ENCODE measurements around the gene MCM6. TPM values are rescaled to one million over a fixed set of nuclear protein-coding genes. Genes with fewer than 3 reads are reported as not detected.
A peak's percentile ranks its signal among the peaks of the same experiment; 100 is the strongest.

Gene MCM6
- total RNA-seq, 1 donor from 2014 or later = 1.9 TPM

DNA sequence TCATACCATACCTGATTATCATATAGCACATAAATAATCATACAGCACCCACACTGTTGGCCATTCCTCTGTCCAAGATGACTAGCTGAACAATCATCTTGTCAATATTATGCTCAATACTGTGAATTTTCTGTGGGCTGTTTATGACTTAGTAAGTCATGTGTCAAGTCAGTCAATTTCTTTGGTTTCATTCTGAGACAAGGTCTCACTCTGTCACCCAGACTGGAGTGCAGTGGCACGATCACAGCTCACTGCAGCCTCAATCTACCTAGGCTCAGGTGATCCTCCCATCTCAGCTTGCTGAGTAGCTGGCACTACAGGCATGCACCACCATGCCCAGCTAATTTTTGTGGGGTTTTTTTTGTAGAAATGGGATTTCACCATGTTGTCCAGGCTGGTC, 5.7 kb downstream of the MCM6 start:
- ATAC-seq = no peak
- no peak for DNase-seq (ENCODE audit: low spot score)

DNA sequence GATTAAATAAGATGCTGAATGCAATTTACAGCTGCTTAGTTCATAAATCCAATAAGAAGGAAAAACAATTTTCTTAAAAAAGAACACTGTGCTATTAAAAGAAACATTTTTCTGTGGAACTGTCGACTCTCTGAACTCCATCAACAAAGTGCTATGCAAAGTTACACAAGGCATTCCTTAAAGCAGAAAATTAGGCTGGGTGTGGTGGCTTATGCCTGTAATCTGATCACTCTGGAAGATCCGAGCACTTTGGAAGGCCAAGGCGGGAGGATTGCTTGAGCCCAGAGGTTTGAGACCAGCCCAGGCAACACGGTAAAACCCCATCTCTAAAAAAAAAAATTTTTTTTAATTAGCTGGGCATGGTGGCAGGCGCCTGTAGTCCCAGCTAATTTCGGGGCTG, 13.0 kb downstream of the MCM6 start:
- DNase-seq (ENCODE audit: low spot score) (no peak), ATAC-seq (no peak)

DNA sequence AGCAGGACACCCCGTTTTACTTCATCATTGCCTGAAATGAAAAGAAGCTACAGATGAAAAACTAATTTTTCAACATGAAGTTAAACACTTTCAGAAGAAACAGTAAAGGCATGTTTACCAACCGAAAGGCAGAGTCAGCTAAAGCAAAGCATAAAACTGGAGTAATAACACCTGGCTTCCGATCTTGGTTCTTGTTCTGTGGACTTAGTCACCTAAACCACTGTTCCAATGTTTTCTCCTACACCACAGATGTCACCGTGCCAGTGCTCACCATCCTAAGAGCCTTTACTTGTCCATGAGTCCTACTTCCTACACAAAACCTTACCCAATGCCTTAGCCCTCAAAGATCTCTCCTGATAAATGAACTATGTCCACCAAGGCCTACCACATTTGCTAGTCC, 13.5 kb downstream of the MCM6 start:
- DNase-seq (ENCODE audit: low spot score) (no peak), ATAC-seq (no peak)

DNA sequence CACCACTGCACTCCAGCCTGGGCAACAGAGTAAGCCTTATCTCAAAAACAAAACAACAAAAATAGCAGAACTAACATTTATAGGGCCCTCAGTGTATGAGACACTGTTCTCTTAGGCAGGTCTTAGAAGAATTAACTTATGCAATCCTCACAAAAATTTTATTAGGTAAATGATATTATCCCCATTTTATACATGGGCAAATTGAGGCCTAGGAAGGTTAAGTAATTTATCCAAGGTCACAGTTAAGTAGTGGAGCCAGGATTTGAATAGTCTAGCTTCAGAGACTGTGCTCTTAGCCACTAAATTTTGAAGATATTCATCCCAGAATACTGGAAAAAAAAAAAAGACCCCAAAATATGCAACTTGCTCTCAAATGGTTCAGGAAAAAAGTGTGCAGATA, 22.8 kb downstream of the MCM6 start:
- no peak for ATAC-seq
- DNase-seq (ENCODE audit: low spot score) = no peak

DNA sequence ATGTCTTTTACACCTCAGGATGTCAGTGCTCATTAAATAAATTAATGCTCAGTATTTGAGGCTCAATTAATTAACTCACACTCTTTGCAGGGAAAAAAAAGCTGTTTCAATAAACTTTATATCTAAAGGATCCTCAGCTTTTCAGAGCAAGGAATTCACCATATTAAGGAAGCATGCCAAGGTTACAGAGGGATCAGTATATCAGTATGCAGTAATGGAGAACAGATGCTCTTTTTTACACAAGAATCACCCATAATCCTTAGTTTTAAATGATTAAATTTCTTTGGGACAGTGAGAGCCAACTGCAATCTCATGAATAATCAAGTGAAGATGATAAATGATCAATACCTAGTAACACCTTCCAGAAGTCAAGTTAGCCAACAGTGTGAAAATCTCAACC, 24.4 kb downstream of the MCM6 start:
- DNase-seq (ENCODE audit: low spot score) (no peak), ATAC-seq (no peak)

DNA sequence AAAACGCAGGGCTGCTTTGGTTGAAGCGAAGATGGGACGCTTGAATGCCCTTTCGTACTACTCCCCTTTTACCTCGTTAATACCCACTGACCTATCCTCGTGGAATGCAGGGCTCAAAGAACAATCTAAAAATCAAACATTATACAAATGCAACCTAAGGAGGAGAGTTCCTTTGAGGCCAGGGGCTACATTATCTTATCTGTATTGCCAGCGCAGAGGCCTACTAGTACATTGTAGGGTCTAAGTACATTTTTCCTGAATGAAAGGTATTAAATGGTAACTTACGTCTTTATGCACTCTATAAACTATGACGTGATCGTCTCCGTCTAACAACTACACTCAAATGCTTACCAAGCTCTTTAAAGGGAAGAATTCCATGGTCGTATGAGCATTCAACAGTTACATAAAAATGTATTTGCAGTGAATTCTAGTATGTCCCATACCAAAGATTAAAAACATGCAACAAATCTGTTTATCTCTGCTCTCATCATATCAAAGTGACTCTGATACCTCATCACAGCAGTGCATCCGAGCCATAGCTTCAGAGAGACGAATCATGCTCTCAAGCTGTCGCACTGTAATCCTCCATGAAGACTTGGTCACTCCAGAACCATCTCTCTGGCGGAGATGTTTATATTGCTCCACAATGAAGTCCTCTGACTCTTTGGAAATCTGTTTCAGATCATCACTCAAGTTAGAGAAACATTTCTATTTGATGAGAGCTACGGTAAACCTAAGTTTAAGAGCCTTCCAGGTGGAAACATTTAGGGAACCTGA, 25.2 kb downstream of the MCM6 start:
- DNase-seq (ENCODE audit: low spot score) = no peak

DNA sequence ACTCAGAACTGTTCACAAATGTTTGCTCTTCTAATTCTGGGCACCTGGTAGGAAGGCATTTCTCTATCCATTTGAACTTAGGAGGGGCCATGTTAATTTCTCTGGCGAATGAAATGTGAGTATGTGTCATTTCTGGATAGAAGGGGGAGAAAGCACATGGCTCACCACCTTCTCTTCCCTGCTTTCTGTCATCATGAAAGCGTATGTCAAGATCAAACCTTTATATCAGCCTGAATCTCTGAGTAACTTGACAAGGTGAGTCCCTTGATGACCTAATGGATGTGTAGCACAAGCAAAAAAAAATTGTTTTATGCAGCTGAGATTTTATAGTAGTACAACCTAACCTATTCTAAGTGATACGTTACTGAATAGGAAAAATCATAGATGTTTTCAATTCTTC, 27.2 kb downstream of the MCM6 start:
- no peak for ATAC-seq
- DNase-seq (ENCODE audit: low spot score) = no peak

More for the DNA sequence above, 25.2 kb downstream of the MCM6 start:
- no peak for ATAC-seq

DNA sequence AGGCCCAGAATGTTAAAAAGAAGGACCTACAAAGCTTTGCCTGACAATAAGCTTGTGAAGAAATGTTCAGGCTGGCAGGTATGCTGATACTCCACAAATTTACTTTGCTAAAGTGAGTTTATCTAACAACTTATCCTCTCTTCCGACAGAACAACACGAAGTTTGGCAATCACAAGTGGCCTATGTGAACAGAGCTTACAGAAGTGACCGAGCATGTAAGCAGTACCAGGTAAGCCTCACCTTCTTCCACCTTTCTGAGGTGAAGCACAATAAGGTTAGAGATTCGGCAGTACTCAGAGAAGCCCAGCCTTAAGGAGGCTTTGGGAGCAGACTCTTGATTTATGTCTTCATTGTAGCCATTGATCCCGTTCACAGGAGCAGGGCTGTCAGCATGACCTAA, 30.2 kb downstream of the MCM6 start:
- ATAC-seq = no peak

DNA sequence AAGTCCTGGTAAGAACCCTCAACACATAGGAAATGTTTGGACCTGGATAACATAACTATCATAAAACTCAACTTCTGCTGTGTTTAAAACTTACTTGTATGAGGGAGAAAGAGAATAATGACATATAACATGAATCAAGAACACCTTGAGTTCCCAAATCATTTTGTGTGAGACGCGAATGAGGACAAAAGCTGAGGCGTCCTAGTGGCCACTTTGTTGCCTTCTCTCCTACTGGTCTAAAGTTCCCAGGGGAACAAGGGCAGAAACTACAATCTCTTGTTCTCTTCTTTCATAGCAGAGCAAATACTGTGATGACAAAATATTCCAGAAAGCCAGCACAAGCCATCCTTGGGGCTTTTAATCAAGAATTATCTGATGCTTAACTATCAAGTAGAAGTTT, 31.0 kb downstream of the MCM6 start:
- ATAC-seq = no peak
- DNase-seq (ENCODE audit: low spot score) = no peak

More for the DNA sequence above, 30.2 kb downstream of the MCM6 start:
- DNase-seq (ENCODE audit: low spot score) = no peak

DNA sequence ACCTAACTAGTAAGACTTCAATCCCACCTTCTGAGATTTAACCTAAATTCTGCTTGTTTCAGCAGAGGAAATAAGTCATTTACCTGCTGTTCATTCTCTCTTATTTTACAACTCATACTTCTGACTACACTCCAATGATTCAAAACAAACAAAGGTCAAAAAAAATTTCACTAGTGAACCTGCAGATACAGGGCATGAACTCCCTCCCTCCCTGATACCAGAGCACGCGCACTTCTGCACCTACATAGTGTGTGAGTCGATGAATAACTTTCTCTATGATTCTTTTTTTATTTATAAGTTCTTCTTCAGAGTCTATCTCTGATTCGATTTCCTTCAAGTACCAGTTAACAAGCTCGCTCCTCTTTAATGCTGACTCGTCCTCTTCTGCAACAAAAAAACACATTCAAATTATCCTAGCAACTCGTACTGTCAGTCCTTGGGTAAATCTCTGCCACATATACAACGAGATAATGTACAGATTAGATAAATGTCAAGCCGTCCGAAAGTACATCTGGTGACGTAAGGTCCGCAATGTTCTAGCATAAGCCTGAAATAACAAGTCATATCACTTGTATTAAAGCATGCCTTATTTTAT, 31.8 kb downstream of the MCM6 start:
- DNase-seq (ENCODE audit: low spot score) (no peak), ATAC-seq (no peak)

DNA sequence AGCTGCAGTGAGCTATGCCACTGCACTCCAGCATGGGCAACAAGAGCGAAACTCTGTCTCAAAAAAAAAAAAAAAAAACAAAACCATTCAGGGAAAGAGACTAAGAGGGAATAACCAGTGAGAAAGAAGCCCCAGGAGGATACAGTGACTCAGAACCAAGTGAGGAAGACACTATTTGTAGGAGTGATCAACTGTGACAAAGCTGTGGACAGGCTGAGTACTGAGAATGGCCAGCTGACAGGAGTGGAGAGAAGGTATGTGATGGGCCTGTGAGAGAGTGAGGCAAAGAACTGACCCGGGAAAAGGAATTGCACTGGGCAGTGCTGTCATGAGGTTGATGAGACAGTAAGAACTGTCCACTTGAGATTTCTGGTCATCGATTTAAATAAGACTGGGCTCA, 32.6 kb downstream of the MCM6 start:
- ATAC-seq (no peak), DNase-seq (ENCODE audit: low spot score) (peak; percentile 7)

DNA sequence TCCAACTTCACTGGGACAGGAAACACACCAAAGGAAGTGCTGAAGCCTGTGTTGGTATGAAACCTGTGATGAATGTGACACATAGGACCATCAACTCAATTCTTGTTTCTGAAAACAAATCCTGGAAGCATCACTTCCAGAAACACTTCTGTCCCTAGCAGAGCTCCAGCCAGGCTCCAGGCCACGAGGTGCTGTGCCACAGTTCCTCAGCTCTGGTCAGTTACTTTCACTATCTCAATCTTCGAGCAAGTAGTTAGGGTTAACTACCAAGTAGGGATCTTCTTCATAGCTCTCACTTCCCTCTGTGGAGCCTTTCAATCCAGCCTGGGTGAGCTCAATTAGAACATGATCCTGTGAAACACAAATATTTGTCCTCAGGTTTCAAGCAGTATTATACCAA, 35.6 kb downstream of the MCM6 start:
- ATAC-seq = peak; percentile 23
- peak; percentile 11 for DNase-seq (ENCODE audit: low spot score)

DNA sequence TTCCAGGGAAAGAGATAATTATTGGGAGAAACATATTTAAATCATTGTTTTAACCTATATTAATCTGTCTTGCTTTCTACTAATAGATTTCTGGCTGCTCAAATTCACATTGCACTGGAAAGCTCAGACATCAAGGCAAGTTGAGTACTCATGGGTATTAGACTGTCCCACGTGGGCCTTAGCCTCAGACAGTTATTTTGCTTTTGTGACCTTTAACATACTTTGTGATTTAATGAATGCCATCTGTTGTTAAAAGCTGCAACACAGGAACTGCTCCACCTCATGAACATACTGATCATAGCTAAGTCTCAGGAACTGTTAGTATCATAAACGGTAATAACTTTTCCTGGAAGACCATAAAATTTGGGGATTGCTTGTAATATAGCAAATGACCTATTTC, 36.5 kb downstream of the MCM6 start:
- DNase-seq (ENCODE audit: low spot score) (no peak), ATAC-seq (no peak)

DNA sequence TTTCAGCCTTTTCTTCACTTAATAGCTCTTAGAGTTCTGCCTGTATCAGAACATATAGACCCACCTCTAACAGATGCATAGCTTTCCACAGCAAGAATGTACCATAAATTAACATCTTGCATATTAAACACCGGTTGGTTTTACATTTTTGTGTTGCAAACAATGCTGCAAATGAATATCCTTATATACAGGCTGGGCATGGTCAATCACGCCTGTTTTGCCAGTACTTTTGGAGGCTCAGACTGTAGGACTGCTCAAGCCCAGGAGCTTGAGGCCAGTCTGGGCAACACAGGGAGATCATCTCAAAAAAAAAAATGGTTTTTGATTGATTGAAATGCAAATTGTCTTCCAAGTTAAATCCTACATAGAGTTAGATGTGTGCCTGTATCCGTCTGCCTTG, 37.7 kb downstream of the MCM6 start:
- ATAC-seq (no peak), DNase-seq (ENCODE audit: low spot score) (no peak)

DNA sequence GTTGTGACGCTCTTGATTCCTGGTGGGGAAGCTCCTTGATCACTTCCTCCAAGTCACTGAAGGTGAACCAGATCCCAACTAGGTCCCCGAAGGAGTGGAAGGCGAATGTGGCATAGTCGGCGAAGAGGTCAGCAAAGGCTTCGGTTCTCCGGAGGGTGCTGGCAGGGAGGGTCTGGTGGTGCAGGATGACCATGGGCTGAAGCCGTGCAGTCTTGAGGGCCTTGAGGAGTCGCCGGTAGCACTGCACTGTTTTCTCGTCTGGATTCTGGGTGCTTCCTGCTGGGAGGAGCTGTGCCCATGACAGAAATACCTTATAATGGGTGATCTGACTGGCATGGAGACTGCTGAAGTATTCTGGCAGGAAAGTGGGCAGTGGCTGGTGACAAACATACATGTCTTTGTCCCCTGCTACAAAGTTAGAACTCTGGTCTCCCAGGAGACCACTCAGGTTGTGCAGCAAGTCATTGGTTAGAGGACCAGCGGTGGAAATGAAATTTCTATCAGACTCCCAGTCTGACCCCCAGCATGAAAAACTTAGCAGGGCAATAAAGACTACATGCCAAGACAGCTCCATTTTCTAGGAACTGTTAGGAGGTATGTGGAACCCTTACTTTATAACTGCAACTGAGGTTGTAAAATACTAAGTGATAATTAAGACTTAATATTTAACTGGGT, 39.5 kb downstream of the MCM6 start, which contains the start of gene LCT:
LCT (minus strand) TSS at position 589 of the 675 bp plus-strand sequence; CDS start at position 574, 15 bp downstream.
- ATAC-seq (no peak), DNase-seq (ENCODE audit: low spot score) (peak; percentile 29)

DNA sequence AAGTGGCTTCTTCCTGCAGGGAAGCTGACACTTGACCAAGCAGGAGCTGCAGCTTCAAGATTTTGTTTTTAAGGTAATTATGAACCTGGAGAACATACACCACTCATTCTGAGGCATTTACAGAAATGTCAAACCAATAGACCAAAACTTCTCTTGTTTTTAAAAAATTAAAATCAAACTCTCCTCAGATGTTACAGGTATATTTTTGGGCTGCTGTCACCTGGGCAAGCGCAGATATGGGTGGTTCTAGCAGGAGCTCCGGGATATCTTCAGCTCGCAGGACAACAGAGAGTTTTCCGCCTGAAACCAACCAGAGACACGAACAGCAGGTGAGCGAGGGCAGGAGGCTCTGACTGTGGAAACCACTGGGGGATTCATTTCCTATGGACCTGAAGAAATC, 43.4 kb downstream of the MCM6 start:
- DNase-seq (ENCODE audit: low spot score) (no peak), ATAC-seq (no peak)

DNA sequence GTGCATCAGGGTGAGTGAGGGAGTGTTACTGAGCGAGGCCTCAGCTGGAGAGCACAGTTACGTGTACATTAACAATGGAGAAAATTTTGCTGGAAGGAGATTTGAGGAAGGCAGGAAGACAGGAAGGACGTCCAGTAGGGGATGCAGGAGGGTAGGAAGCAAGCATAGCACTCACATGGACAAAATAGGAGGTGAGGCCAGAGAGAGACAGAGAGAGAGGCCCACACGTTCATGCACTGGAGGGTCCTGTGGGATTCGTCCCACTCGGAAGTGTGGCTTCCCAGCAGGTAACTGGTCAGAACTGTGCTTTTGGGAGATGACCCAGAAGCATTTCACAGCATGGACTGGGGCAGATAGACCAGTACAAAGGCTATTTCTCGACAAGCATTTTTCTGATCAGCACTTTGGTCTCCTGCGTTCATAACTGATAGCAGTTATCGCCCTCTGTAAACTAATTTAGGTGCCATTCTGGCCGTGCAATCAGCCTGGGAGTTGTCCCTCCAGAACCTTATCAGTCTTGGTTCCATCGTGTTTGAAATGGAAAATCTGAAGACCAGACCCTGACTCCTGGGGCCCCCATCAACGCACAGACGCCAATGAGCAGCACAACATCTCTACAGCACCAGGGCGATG, 44.9 kb downstream of the MCM6 start:
- peak; percentile 12 for DNase-seq (ENCODE audit: low spot score)
- ATAC-seq = no peak

DNA sequence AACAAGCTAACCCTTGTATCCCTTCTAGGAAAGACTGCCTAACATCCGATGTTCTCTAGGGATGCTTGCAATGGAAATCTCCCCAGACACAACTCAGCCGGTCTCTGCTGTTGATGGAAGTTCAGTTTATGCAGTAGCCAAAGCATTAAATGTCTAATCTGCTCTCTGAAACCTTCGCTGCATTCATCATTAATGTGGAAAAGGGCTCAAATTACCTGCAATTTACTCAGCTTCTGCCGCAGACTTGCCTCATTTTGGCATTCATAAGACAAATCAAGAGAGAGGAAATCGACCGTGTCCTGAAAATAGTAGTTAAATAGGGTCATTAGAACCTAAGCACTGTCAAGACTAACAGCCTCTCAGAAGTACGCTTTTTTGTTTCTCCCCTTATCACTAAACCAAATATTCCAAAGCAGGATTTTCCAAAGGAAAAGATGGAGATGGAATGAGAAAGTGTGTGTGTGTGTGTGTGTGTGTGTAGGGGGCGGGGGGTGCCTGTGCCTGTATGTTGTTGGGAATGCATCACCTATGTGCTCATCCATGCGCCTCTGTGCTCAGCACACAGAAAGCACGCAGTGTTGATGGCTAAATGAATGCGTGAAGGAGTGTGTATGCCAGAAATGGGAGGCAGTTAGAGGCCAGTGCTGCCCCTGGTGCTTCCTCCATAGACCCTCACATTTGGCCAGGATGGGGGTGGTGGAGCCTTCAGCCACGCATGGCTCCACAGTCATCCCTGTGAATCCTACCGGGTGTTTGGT, 46.7 kb downstream of the MCM6 start:
- ATAC-seq (no peak), DNase-seq (ENCODE audit: low spot score) (no peak)

DNA sequence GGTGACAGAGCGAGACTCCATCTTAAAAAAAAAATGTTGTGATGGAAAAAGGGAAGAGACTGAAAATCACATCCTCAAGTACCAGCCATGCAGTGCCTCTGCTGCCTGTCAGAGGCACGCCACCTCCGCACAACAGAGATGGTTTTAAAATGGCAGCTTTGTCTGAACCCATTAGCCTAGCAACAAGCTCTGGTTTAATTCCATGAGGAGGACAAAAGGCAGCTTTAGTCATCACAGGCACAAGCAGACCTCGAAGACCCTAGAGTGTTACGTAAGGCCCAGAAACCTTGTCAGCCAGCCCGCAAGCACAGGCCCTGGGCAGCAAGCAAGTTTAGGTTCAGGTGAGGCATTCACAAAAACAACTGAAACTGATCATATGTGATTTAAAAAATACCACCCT, 49.7 kb downstream of the MCM6 start:
- DNase-seq (ENCODE audit: low spot score) (no peak), ATAC-seq (no peak)

DNA sequence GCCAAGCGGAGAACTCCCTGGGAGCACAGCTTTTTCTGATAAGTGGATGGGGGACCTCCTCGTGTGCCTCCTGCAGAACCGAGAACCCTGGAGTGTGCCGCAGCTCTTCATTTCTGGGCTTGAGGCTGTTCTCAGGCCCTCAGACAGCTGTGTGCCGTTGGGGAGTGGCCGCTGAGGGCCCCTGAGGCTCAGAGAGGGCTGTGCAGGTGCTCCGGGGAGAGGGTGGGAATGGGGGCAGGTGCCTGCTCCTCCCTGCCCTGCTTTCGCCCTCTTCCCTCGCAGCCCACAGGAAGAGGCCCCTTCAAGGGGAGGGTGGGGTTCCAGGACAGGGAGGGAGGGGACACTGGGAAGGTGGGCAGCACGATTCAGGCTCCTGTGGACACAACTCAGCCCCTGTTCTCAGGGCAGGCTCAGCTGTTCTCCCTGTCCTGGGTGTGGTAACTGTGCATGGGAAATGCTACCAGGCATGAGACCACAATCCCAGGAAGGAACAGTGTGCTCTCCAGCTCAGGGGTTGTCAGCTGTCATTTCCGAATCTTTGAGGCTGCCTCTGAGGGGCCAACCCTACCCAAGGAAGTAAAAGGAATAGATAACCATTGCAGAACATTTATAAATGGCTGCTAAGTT, 50.6 kb downstream of the MCM6 start:
- DNase-seq (ENCODE audit: low spot score) (peak; percentile 26), ATAC-seq (peak; percentile 45)
